ENCODE results near the gene ATP5F1B. TPM values are rescaled to one million over a fixed set of nuclear protein-coding genes. Genes with fewer than 3 reads are reported as not detected.
A peak's percentile ranks its signal among the peaks of the same experiment; 100 is the strongest.

Gene ATP5F1B
- total and polyA plus RNA-seq, 9 of the 15 experiments (the other 6 are each of a cell fraction or from before 2014, with no cell fraction given), result 908 to 3,125 (median 1,482) TPM

- no peak for TF ChIP-seq MITF (IDR thresholded peaks at IDR 0.05)
- TF ChIP-seq TEAD4 (IDR thresholded peaks at IDR 0.05; ENCODE audit: low read length), result peak; percentile 28; the same call in 1 of the 2 replicates
- TF ChIP-seq TEAD4 (CRISPR knock-in tag; IDR thresholded peaks at IDR 0.05; ENCODE audit: borderline replicate concordance), result no peak
- TF ChIP-seq TSHZ1 (CRISPR knock-in tag; IDR thresholded peaks at IDR 0.05), result no peak
- no peak for TF ChIP-seq SAP30 (IDR thresholded peaks at IDR 0.05; ENCODE audit: borderline replicate concordance, insufficient read depth, low read depth, low read length, poor library complexity, severe bottlenecking)
- no peak for TF ChIP-seq POLR3A (IDR thresholded peaks at IDR 0.05; ENCODE audit: borderline replicate concordance, extremely low read depth, insufficient read depth, insufficient read length)
- TF ChIP-seq NONO (IDR thresholded peaks at IDR 0.05; ENCODE audit: low read depth in 2 of 2, low read length in 1 of 2), result peak in 1 of 2 experiments; percentile 53; a peak in 1 of 4 replicates
- TF ChIP-seq XRCC5 (IDR thresholded peaks at IDR 0.05; ENCODE audit: low read depth, low read length), result no peak
- peak; percentile 50; the same call in 1 of the 2 replicates for TF ChIP-seq ESRRA (IDR thresholded peaks at IDR 0.05; ENCODE audit: borderline replicate concordance, low read depth)
- TF ChIP-seq ZNF140 (CRISPR knock-in tag; IDR thresholded peaks at IDR 0.05), result no peak
- no peak for TF ChIP-seq TCF7L2 (IDR thresholded peaks at IDR 0.05; ENCODE audit: low read depth, low read length)
- TF ChIP-seq ZKSCAN1 (IDR thresholded peaks at IDR 0.05; ENCODE audit: low read depth, low read length), result peak; percentile 32; the same call in 1 of the 2 replicates
- peak; percentile 51 to 74; a peak in 2 of 4 replicates for TF ChIP-seq SIN3A (IDR thresholded peaks at IDR 0.05; ENCODE audit: borderline replicate concordance in 2 of 2, control insufficient read depth in 1 of 2, low read depth in 2 of 2, low read length in 2 of 2)
- TF ChIP-seq DMBX1 (CRISPR knock-in tag; IDR thresholded peaks at IDR 0.05; ENCODE audit: borderline replicate concordance), result no peak
- TF ChIP-seq DACH1 (IDR thresholded peaks at IDR 0.05; ENCODE audit: partially characterized antibody), result no peak
- TF ChIP-seq RBM34 (IDR thresholded peaks at IDR 0.05; ENCODE audit: borderline replicate concordance, insufficient read depth, low read length), result no peak
- no peak for TF ChIP-seq PTTG1 (tag; IDR thresholded peaks at IDR 0.05; ENCODE audit: low read depth)
- TF ChIP-seq ZBTB2 (IDR thresholded peaks at IDR 0.05), result peak; percentile 24; the same call in 1 of the 2 replicates
- TF ChIP-seq ZNF695 (CRISPR knock-in tag; IDR thresholded peaks at IDR 0.05), result no peak
- no peak for TF ChIP-seq ZFP30 (CRISPR knock-in tag; IDR thresholded peaks at IDR 0.05; ENCODE audit: borderline replicate concordance)
Measured at GRCh38 chr12:56634837-56635791, 10.7 kb downstream of the ATP5F1B start (continued).
